Measurements from ENCODE around the gene PDHA1. TPM values are rescaled to one million over a fixed set of nuclear protein-coding genes. Genes with fewer than 3 reads are reported as not detected.

PDHA1 gene
- total RNA-seq, 1 experiment from 2014 or later = 275 TPM

DNA sequence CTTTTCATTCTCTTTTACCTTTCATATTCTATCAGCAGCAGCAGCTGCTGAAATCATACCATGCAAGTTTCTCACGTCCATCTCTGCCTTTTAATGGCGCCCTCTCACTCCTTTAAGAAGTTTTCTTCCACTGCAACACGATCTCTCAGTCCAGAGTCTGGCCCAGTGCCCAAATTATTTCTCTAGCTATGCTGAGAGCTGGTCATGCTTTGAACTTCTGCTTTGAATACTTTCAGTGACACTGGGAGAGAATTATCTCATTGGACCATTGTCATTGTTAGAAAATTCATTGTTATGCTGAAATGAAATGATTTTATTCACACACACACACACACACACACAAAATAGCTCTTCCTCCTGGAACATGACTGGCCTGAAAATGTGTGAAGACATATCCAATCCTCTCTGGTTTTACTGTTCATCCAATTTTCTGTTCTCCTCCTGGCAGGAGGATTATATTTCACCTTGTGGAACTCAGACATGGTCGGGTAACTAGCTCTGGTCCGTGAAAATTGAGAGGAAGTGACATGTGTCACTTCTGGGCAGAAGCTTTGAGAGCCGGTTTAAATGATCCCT is 1.3 kb upstream of the PDHA1 start:
- Mint-ChIP-seq H3K4me1 (ENCODE audit: low read depth, unreplicated experiment) (peaks cover 11% of the 10 kb centered on the region), H3K36me3 (ENCODE audit: insufficient read depth, unreplicated experiment) (peaks cover 5% of the 10 kb centered on the region), H3K9me3 (ENCODE audit: unreplicated experiment) (no peaks in the 10 kb centered on the region), H3K27ac (ENCODE audit: unreplicated experiment) (peak overlapping the region; percentile 89), H3K4me3 (ENCODE audit: unreplicated experiment) (peak overlapping the region; percentile 79), H3K27me3 (ENCODE audit: insufficient read depth, unreplicated experiment) (no peaks in the 10 kb centered on the region)
- Histone ChIP-seq H3K4me1 (no peaks in the 10 kb centered on the region), H3K27me3 (replicated peaks; ENCODE audit: control insufficient read depth, insufficient read depth, low read length) (no peaks in the 10 kb centered on the region), H3K4me3 (ENCODE audit: low read depth, low read length) (no peak overlapping the region), H3K9me3 (no peaks in the 10 kb centered on the region), H3K36me3 (ENCODE audit: control insufficient read depth, insufficient read depth, low read length) (no peaks in the 10 kb centered on the region)
- TF ChIP-seq, protein P1, sequence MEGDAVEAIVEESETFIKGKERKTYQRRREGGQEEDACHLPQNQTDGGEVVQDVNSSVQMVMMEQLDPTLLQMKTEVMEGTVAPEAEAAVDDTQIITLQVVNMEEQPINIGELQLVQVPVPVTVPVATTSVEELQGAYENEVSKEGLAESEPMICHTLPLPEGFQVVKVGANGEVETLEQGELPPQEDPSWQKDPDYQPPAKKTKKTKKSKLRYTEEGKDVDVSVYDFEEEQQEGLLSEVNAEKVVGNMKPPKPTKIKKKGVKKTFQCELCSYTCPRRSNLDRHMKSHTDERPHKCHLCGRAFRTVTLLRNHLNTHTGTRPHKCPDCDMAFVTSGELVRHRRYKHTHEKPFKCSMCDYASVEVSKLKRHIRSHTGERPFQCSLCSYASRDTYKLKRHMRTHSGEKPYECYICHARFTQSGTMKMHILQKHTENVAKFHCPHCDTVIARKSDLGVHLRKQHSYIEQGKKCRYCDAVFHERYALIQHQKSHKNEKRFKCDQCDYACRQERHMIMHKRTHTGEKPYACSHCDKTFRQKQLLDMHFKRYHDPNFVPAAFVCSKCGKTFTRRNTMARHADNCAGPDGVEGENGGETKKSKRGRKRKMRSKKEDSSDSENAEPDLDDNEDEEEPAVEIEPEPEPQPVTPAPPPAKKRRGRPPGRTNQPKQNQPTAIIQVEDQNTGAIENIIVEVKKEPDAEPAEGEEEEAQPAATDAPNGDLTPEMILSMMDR (IDR thresholded peaks at IDR 0.05; ENCODE audit: insufficient read depth in 1 of 2, low read depth in 1 of 2, low read length in 1 of 2, severe bottlenecking in 1 of 2, unreplicated experiment in 1 of 2) = no peak
- CTCF ChIA-PET = no interaction called here
- DNase-seq = no peak
- intact Hi-C loops (cut with micrococcal nuclease; ENCODE audit: unreplicated experiment) = no loop called here
- BruUV-seq (replicated peaks) = no TSS peak
- POLR2A ChIA-PET = no interaction called here

GRCh38 chrX:19343085-19343534 is 617 bp upstream of the PDHA1 start:
- H3K4me1 ChIP-seq = no peaks in the 10 kb centered on the region
- TSS peak; percentile 75 for BruUV-seq (replicated peaks)
- POLR2A ChIA-PET = no interaction called here

DNA sequence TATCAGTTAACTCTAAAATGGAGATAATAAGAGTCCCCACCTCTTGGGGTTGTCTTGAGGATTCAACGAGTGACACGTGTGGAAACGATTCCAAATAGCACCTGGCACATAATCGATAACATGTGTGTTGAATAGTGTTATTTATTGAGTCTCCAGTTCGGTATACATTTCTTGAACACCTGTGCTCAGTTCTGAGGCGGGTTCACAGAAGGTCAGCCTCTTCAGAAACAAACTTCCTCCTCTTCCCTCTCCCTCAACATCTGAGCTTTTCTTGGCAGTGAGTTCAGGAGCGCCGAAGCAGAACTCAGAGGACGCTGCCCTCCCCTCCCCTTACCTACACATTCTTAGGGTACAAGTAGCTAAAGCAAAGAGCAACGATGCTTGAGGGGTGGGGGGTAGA is 934 bp downstream of the PDHA1 start:
- POLR2A ChIA-PET = no interaction called here
- TSS peak; percentile 36 for BruUV-seq (replicated peaks)
- H3K9me3 ChIP-seq = no peaks in the 10 kb centered on the region
- H3K4me1 ChIP-seq = no peaks in the 10 kb centered on the region
- Mint-ChIP-seq H3K4me1 (ENCODE audit: low read depth, unreplicated experiment) (peaks cover 11% of the 10 kb centered on the region), H3K27ac (ENCODE audit: unreplicated experiment) (peak overlapping the region; percentile 89), H3K4me3 (ENCODE audit: unreplicated experiment) (peak overlapping the region; percentile 79), H3K27me3 (ENCODE audit: insufficient read depth, unreplicated experiment) (no peaks in the 10 kb centered on the region), H3K9me3 (ENCODE audit: unreplicated experiment) (no peaks in the 10 kb centered on the region), H3K36me3 (ENCODE audit: insufficient read depth, unreplicated experiment) (peaks cover 11% of the 10 kb centered on the region)
- peak overlapping the region; percentile 90 for H3K4me3 ChIP-seq (ENCODE audit: low read depth, low read length)
- intact Hi-C loops (cut with micrococcal nuclease; ENCODE audit: unreplicated experiment) = no loop called here
- no peaks in the 10 kb centered on the region for H3K36me3 ChIP-seq (ENCODE audit: control insufficient read depth, insufficient read depth, low read length)
- CTCF ChIA-PET = interaction anchor here (0.5 kb wide), 1 partner anchor 11 kb away, joined by 3 read pairs; no protein-coding TSS in a partner anchor
- no peaks in the 10 kb centered on the region for H3K27me3 ChIP-seq (replicated peaks; ENCODE audit: control insufficient read depth, insufficient read depth, low read length)
- TF ChIP-seq, protein P1 (IDR thresholded peaks at IDR 0.05; ENCODE audit: insufficient read depth in 1 of 2, low read depth in 1 of 2, low read length in 1 of 2, severe bottlenecking in 1 of 2, unreplicated experiment in 1 of 2) = no peak
- no peak for DNase-seq

More at GRCh38 chrX:19343085-19343534, 617 bp upstream of the PDHA1 start:
- TF ChIP-seq, protein P1 (IDR thresholded peaks at IDR 0.05; ENCODE audit: insufficient read depth in 1 of 2, low read depth in 1 of 2, low read length in 1 of 2, severe bottlenecking in 1 of 2, unreplicated experiment in 1 of 2) = no peak
- Mint-ChIP-seq H3K9me3 (ENCODE audit: unreplicated experiment) (no peaks in the 10 kb centered on the region), H3K36me3 (ENCODE audit: insufficient read depth, unreplicated experiment) (peaks cover 5% of the 10 kb centered on the region), H3K4me1 (ENCODE audit: low read depth, unreplicated experiment) (peaks cover 11% of the 10 kb centered on the region), H3K4me3 (ENCODE audit: unreplicated experiment) (peak overlapping the region; percentile 79), H3K27me3 (ENCODE audit: insufficient read depth, unreplicated experiment) (no peaks in the 10 kb centered on the region), H3K27ac (ENCODE audit: unreplicated experiment) (peak overlapping the region; percentile 89)
- DNase-seq = no peak
- no peaks in the 10 kb centered on the region for H3K9me3 ChIP-seq
- H3K27me3 ChIP-seq (replicated peaks; ENCODE audit: control insufficient read depth, insufficient read depth, low read length) = no peaks in the 10 kb centered on the region
- CTCF ChIA-PET = no interaction called here
- H3K4me3 ChIP-seq (ENCODE audit: low read depth, low read length) = peak overlapping the region; percentile 37
- no peaks in the 10 kb centered on the region for H3K36me3 ChIP-seq (ENCODE audit: control insufficient read depth, insufficient read depth, low read length)
- intact Hi-C loops (cut with micrococcal nuclease; ENCODE audit: unreplicated experiment) = no loop called here
